HG02884 (cell line): Measurements from ENCODE around the gene TAMM41.
"Not testable (repeated sequence)": the region's sequence is repeated elsewhere in the genome, so short reads cannot be mapped to it uniquely, and the experiment has no call there.

Experiments used
- ATAC-seq: cut with Tn5 transposase; IDR thresholded peaks from one replicate; pipeline ENCODE4 v1.9.1; 2021; ENCODE audit warnings: mild to moderate bottlenecking, moderate library complexity; ENCODE audit not compliant: unreplicated experiment

Gene TAMM41

GRCh38 chr3:11769704-11770476 is 76.8 kb downstream of the TAMM41 start:
- ATAC-seq, result no peak

- ATAC-seq, result no peak
These were observed 78.1 kb downstream of the TAMM41 start for GRCh38 chr3:11768604-11769003.

GRCh38 chr3:11764931-11765363 is 81.7 kb downstream of the TAMM41 start:
- no peak for ATAC-seq

- ATAC-seq, result no peak
These were observed 86.7 kb downstream of the TAMM41 start for GRCh38 chr3:11759996-11760395.

- no peak for ATAC-seq
These were observed 88.8 kb downstream of the TAMM41 start for GRCh38 chr3:11757929-11758328.

GRCh38 chr3:11757441-11757875 is 89.2 kb downstream of the TAMM41 start:
- ATAC-seq, result no peak

- ATAC-seq, result no peak
These were observed 91.4 kb downstream of the TAMM41 start for GRCh38 chr3:11755276-11755675.

- not testable (repeated sequence) for ATAC-seq
These were observed 94.4 kb downstream of the TAMM41 start for GRCh38 chr3:11752254-11752653.

- not testable (repeated sequence) for ATAC-seq
These were observed 98.4 kb downstream of the TAMM41 start for GRCh38 chr3:11748306-11748705.
